ENCODE measurements around the gene TTC16. TPM values are rescaled to one million over a fixed set of nuclear protein-coding genes. Genes with fewer than 3 reads are reported as not detected.

TTC16 gene
- total and polyA plus RNA-seq, 2 of the 8 experiments (the other 6 are each of a cell fraction or from before 2014, with no cell fraction given): 0.03 TPM; not detected in 1

DNA sequence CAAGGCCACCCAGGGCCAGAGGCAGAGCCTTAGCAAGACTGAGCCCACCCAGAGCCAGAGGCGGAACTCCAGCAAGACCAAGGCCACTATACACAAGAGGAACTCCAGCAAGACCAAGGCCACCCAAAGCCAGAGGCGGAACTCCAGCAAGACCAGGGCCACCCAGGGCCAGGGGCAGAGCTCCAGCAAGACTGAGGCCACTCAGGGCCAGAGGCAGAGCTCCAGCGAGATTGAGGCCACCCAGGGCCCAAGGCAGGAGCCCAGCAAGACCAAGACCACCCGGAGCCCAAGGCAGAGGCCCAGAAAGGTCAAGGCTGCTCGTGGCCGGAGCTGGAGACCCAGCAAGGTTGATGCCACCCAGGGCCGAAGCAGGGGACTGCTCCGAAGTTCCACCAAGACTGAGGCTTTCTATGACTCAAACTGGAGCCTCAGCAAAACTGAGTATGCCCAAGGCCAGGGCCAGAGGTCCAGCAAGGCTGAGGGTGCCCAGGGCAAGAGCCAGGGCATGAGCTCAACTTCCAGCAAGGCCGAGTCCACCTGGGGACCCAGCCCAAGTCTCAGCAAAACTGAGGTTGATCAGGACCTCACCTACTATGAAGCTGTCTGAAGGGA, 15.0 kb downstream of the TTC16 start (continued):
- TF ChIP-seq BCL11A (IDR thresholded peaks at IDR 0.05; ENCODE audit: low read depth in 2 of 2, low read length in 2 of 2) (no peak), SUZ12 (IDR thresholded peaks at IDR 0.05; ENCODE audit: low read length) (no peak), ZNF274 (IDR thresholded peaks at IDR 0.05; ENCODE audit: borderline replicate concordance, extremely low read depth, low read length) (no peak)
